CD4-positive, alpha-beta T cell (primary cell): Measurements from ENCODE around the gene CCDC33. TPM values are rescaled to one million over a fixed set of nuclear protein-coding genes. Genes with fewer than 3 reads are reported as not detected.

Experiments used
- ATAC-seq: fragments of 200-7000 bp; cut with Tn5 transposase; one replicate; pipeline ENCODE4 v1.10.0; 2022; ENCODE audit warnings: mild to moderate bottlenecking; ENCODE audit not compliant: poor library complexity
- CTCF ChIA-PET: fragments of 350-600 bp; sonication (Branson Sonifier 250); formaldehyde crosslinking; loops from one replicate; lab custom pipeline; 2021; ENCODE audit warnings: antibody characterized with exemption, inconsistent platforms; lab: Charles Lee
- POLR2A ChIA-PET: fragments of 350-600 bp; sonication (Branson Sonifier 250); formaldehyde crosslinking; loops from one replicate; lab custom pipeline; 2021; ENCODE audit warnings: antibody characterized with exemption, inconsistent platforms; lab: Charles Lee
- DNase-seq, 14 experiments: peaks; one replicate each; pipeline ENCODE4 v3.0.0-alpha.2; 2013 to 2020; ENCODE audit warnings: mixed read lengths in 2 of 14
- H3K27ac ChIP-seq, 2 donors: one replicate each; pipeline versions ENCODE4 v1.5.1 to v1.7.0; 2013; ENCODE audit warnings: low read length in 2 of 2, low read depth in 1 of 2, mild to moderate bottlenecking in 1 of 2
- H3K27me3 ChIP-seq, 2 experiments: 1 replicate in 1 of 2; 2 replicates in 1 of 2; pipeline versions ENCODE4 v1.6.1 to v1.7.0; 2013; ENCODE audit warnings: low read length in 2 of 2, control low read depth in 1 of 2, mild to moderate bottlenecking in 1 of 2, moderate library complexity in 1 of 2; ENCODE audit not compliant: insufficient read depth in 2 of 2, control insufficient read depth in 1 of 2
- H3K36me3 ChIP-seq: one replicate; pipeline ENCODE4 v1.6.1; 2013; ENCODE audit warnings: low read length, control low read depth; ENCODE audit not compliant: insufficient read depth
- H3K4me1 ChIP-seq: one replicate; pipeline ENCODE4 v1.6.1; 2013; ENCODE audit warnings: low read length, control low read depth; ENCODE audit not compliant: insufficient read depth
- H3K4me3 ChIP-seq: one replicate; pipeline ENCODE4 v1.5.1; 2013; ENCODE audit warnings: mild to moderate bottlenecking, low read length, moderate library complexity
- H3K9me3 ChIP-seq, 2 experiments: 1 replicate in 1 of 2; 2 replicates in 1 of 2; pipeline versions ENCODE4 v1.6.1 to v1.7.0; 2013; ENCODE audit warnings: low read length in 2 of 2, mild to moderate bottlenecking in 2 of 2, control low read depth in 1 of 2, moderate library complexity in 1 of 2; ENCODE audit not compliant: control insufficient read depth in 1 of 2, insufficient read depth in 1 of 2
- H3K27ac Mint-ChIP-seq: one replicate; pipeline ENCODE4 v1.8.0; 2020; ENCODE audit warnings: mixed read lengths
- H3K27me3 Mint-ChIP-seq: one replicate; pipeline ENCODE4 v1.8.0; 2021; ENCODE audit warnings: mixed read lengths
- H3K36me3 Mint-ChIP-seq: one replicate; pipeline ENCODE4 v1.8.0; 2021; ENCODE audit warnings: low read depth, mixed read lengths
- H3K4me1 Mint-ChIP-seq: one replicate; pipeline ENCODE4 v1.8.0; 2021; ENCODE audit warnings: low read depth, mixed read lengths
- H3K4me3 Mint-ChIP-seq: one replicate; pipeline ENCODE4 v1.8.0; 2020; ENCODE audit warnings: mild to moderate bottlenecking, mixed read lengths
- H3K9me3 Mint-ChIP-seq: one replicate; pipeline ENCODE4 v1.8.0; 2020; ENCODE audit warnings: mixed read lengths
- CTCF ChIP-seq: fragments of 200-600 bp; IDR thresholded peaks from one replicate; pipeline ENCODE4 v1.8.0; 2022; ENCODE audit warnings: antibody characterized with exemption, mild to moderate bottlenecking
- intact Hi-C, 2 experiments: fragments of 100-400 bp; cut with DNase I in 1 of 2; cut with micrococcal nuclease in 1 of 2; formaldehyde crosslinking; loops; one replicate each; pipeline versions ENCODE4 v1.15.1 to v1.9.0; 2023 to 2025; cut with DNase I, micrococcal nuclease
- total RNA-seq, 174 experiments: library from RNA in 2 of 174; stranded (reverse) in 2 of 174; gene quantifications; one replicate each; pipeline ENCODE4 v1.2.3 and lab custom pipeline; 2021 to 2026

The CCDC33 gene
- total RNA-seq, 2 experiments from 2014 or later, result not detected

- H3K27me3 Mint-ChIP-seq, result no peaks in the 10 kb centered on the region
- Histone ChIP-seq H3K4me3 (no peak overlapping the region), H3K4me1 (no peaks in the 10 kb centered on the region), H3K9me3 (peaks cover 0 to 5% of the 10 kb centered on the region in 2 experiments), H3K27me3 (no peaks in the 10 kb centered on the region), H3K27ac (no peak overlapping the region), H3K36me3 (no peaks in the 10 kb centered on the region)
- no peak for TF ChIP-seq CTCF
- H3K4me3 Mint-ChIP-seq, result no peak overlapping the region
- ATAC-seq, result no peak
- POLR2A ChIA-PET, result no interaction called here
- no peaks in the 10 kb centered on the region for H3K36me3 Mint-ChIP-seq
- CTCF ChIA-PET, result no interaction called here
- H3K9me3 Mint-ChIP-seq, result no peaks in the 10 kb centered on the region
- no peak overlapping the region for H3K27ac Mint-ChIP-seq
- no peaks in the 10 kb centered on the region for H3K4me1 Mint-ChIP-seq
- intact Hi-C loops, result no loop called here
- DNase-seq, result no peak
Measured at GRCh38 chr15:74336061-74337005, 100.2 kb downstream of the CCDC33 start.

- CTCF ChIA-PET, result no interaction called here
- Mint-ChIP-seq H3K27ac (no peak overlapping the region), H3K9me3 (no peaks in the 10 kb centered on the region), H3K4me3 (no peak overlapping the region), H3K36me3 (no peaks in the 10 kb centered on the region), H3K4me1 (no peaks in the 10 kb centered on the region), H3K27me3 (no peaks in the 10 kb centered on the region)
- H3K4me3 ChIP-seq, result no peak overlapping the region
- intact Hi-C loops, result no loop called here
- no peaks in the 10 kb centered on the region for H3K36me3 ChIP-seq
- POLR2A ChIA-PET, result no interaction called here
- H3K27ac ChIP-seq, result no peak overlapping the region
- TF ChIP-seq CTCF, result no peak
- ATAC-seq (no peak), DNase-seq (no peak)
- H3K4me1 ChIP-seq, result no peaks in the 10 kb centered on the region
- no peaks in the 10 kb centered on the region for H3K27me3 ChIP-seq
- H3K9me3 ChIP-seq, result peaks cover 0 to 5% of the 10 kb centered on the region in 2 experiments
Measured at GRCh38 chr15:74337146-74337545, 101.0 kb downstream of the CCDC33 start.

GRCh38 chr15:74337607-74338211 lies 101.6 kb downstream of the CCDC33 start:
- H3K27ac ChIP-seq, result no peak overlapping the region
- no peak for TF ChIP-seq CTCF
- intact Hi-C loops, result no loop called here
- H3K27ac Mint-ChIP-seq, result no peak overlapping the region
- no peaks in the 10 kb centered on the region for H3K27me3 Mint-ChIP-seq
- DNase-seq (no peak), ATAC-seq (no peak)
- H3K9me3 Mint-ChIP-seq, result no peaks in the 10 kb centered on the region
- no peak overlapping the region for H3K4me3 ChIP-seq
- H3K36me3 ChIP-seq, result no peaks in the 10 kb centered on the region
- no peaks in the 10 kb centered on the region for H3K27me3 ChIP-seq
- no peaks in the 10 kb centered on the region for H3K4me1 Mint-ChIP-seq
- ChIA-PET CTCF (no interaction called here), POLR2A (no interaction called here)
- no peaks in the 10 kb centered on the region for H3K4me1 ChIP-seq
- H3K9me3 ChIP-seq, result peaks cover 0 to 5% of the 10 kb centered on the region in 2 experiments
- no peak overlapping the region for H3K4me3 Mint-ChIP-seq
- no peaks in the 10 kb centered on the region for H3K36me3 Mint-ChIP-seq
